H9 (cell line): ENCODE measurements around the gene HHAT. TPM values are rescaled to one million over a fixed set of nuclear protein-coding genes. Genes with fewer than 3 reads are reported as not detected.

ENCODE experiments used
- DNase-seq: peaks from one replicate; pipeline ENCODE4 v3.0.0-alpha.2; 2017
- H2AFZ ChIP-seq: one replicate; pipeline ENCODE4 v1.6.1; 2013; ENCODE audit warnings: mild to moderate bottlenecking, low read length, control low read depth, moderate library complexity
- H2AK5ac ChIP-seq: 2 replicates; pipeline ENCODE4 v1.6.1; 2013; ENCODE audit warnings: low read length, control low read depth, mixed read lengths; ENCODE audit not compliant: insufficient read length
- H2BK120ac ChIP-seq: one replicate; pipeline ENCODE4 v1.6.1; 2013; ENCODE audit warnings: low read depth, mild to moderate bottlenecking, low read length, control low read depth, inconsistent platforms; ENCODE audit not compliant: poor library complexity, severe bottlenecking
- H2BK12ac ChIP-seq: 2 replicates; pipeline ENCODE4 v1.6.1; 2013; ENCODE audit warnings: low read length, control low read depth, mixed read lengths, low read depth; ENCODE audit not compliant: insufficient read length
- H2BK15ac ChIP-seq: 2 replicates; pipeline ENCODE4 v1.6.1; 2013; ENCODE audit warnings: low read depth, low read length, control low read depth
- H2BK20ac ChIP-seq: one replicate; pipeline ENCODE4 v1.6.1; 2013; ENCODE audit warnings: low read depth, mild to moderate bottlenecking, low read length, control low read depth, inconsistent platforms; ENCODE audit not compliant: poor library complexity, severe bottlenecking
- H2BK5ac ChIP-seq: 2 replicates; pipeline ENCODE4 v1.6.1; 2013; ENCODE audit warnings: low read length, control low read depth, mixed read lengths; ENCODE audit not compliant: insufficient read length
- H3K14ac ChIP-seq: 2 replicates; pipeline ENCODE4 v1.6.1; 2013; ENCODE audit warnings: low read length, control low read depth; ENCODE audit not compliant: insufficient read depth
- H3K18ac ChIP-seq: 2 replicates; pipeline ENCODE4 v1.6.1; 2013; ENCODE audit warnings: low read depth, mild to moderate bottlenecking, mixed read lengths, low read length, control low read depth; ENCODE audit not compliant: insufficient read length
- H3K23ac ChIP-seq: 2 replicates; pipeline ENCODE4 v1.6.1; 2013; ENCODE audit warnings: low read length, control low read depth, mixed read lengths, low read depth; ENCODE audit not compliant: insufficient read length
- H3K23me2 ChIP-seq: 2 replicates; pipeline ENCODE4 v1.6.1; 2013; ENCODE audit warnings: low read depth, mild to moderate bottlenecking, mixed read lengths, low read length, control low read depth; ENCODE audit not compliant: insufficient read length, poor library complexity, severe bottlenecking
- H3K27ac ChIP-seq: 2 replicates; pipeline ENCODE4 v1.5.1; 2013; ENCODE audit warnings: low read length, control low read depth, mixed read lengths, low read depth; ENCODE audit not compliant: insufficient read length
- H3K27me3 ChIP-seq: 2 replicates; pipeline ENCODE4 v1.6.1; 2013; ENCODE audit warnings: low read length, control low read depth, inconsistent platforms; ENCODE audit not compliant: insufficient read depth
- H3K4ac ChIP-seq: 2 replicates; pipeline ENCODE4 v1.6.1; 2013; ENCODE audit warnings: low read depth, mild to moderate bottlenecking, control low read depth, inconsistent platforms, low read length, moderate library complexity
- H3K4me1 ChIP-seq: 2 replicates; pipeline ENCODE4 v1.6.1; 2013; ENCODE audit warnings: low read length, control low read depth, inconsistent platforms; ENCODE audit not compliant: insufficient read depth
- H3K4me2 ChIP-seq: 2 replicates; pipeline ENCODE4 v1.6.1; 2013; ENCODE audit warnings: low read length, control low read depth, mixed read lengths; ENCODE audit not compliant: insufficient read length, insufficient read depth
- H3K56ac ChIP-seq: 2 replicates; pipeline ENCODE4 v1.6.1; 2013; ENCODE audit warnings: low read depth, mild to moderate bottlenecking, mixed read lengths, low read length, control low read depth; ENCODE audit not compliant: insufficient read length
- H3K79me1 ChIP-seq: 2 replicates; pipeline ENCODE4 v1.6.1; 2013; ENCODE audit warnings: low read depth, mild to moderate bottlenecking, moderate library complexity, low read length, control low read depth, inconsistent platforms; ENCODE audit not compliant: insufficient read depth, poor library complexity, severe bottlenecking
- H3K79me2 ChIP-seq: 2 replicates; pipeline ENCODE4 v1.6.1; 2013; ENCODE audit warnings: low read length, control low read depth, inconsistent platforms; ENCODE audit not compliant: insufficient read depth
- H3K9ac ChIP-seq: 2 replicates; pipeline ENCODE4 v1.6.1; 2013; ENCODE audit warnings: low read length, control low read depth, mixed read lengths; ENCODE audit not compliant: insufficient read length; ENCODE audit errors: extremely low read depth
- H3K9me3 ChIP-seq: one replicate; pipeline ENCODE4 v1.6.1; 2013; ENCODE audit warnings: low read depth, low read length, inconsistent platforms; ENCODE audit not compliant: control insufficient read depth
- H3T11ph ChIP-seq: one replicate; pipeline ENCODE4 v1.6.1; 2013; ENCODE audit warnings: mild to moderate bottlenecking, low read length, control low read depth, inconsistent platforms
- H4K20me1 ChIP-seq: one replicate; pipeline ENCODE4 v1.6.1; 2013; ENCODE audit not compliant: control insufficient read depth, insufficient read length, insufficient read depth
- H4K5ac ChIP-seq: 2 replicates; pipeline ENCODE4 v1.6.1; 2013; ENCODE audit warnings: low read depth, mild to moderate bottlenecking, mixed read lengths, low read length, control low read depth; ENCODE audit not compliant: insufficient read length
- H4K8ac ChIP-seq: replicated peaks from 2 replicates; pipeline ENCODE4 v1.6.1; 2013; ENCODE audit warnings: low read length, control low read depth, mixed read lengths, low read depth; ENCODE audit not compliant: insufficient read length
- H4K91ac ChIP-seq: 2 replicates; pipeline ENCODE4 v1.6.1; 2013; ENCODE audit warnings: low read depth, mild to moderate bottlenecking, moderate library complexity, mixed read lengths, low read length, control low read depth; ENCODE audit not compliant: insufficient read length
- H3K27ac Mint-ChIP-seq, 3 experiments: 2 replicates in 2 of 3; 3 replicates in 1 of 3; pipeline ENCODE4 v1.8.0; 2020 to 2021; ENCODE audit warnings: mixed read lengths in 3 of 3, mild to moderate bottlenecking in 1 of 3, moderate library complexity in 1 of 3
- H3K27me3 Mint-ChIP-seq: 2 replicates; pipeline ENCODE4 v1.8.0; 2021; ENCODE audit warnings: low read depth, mild to moderate bottlenecking, moderate library complexity, mixed read lengths
- H3K36me3 Mint-ChIP-seq, 3 experiments: 2 replicates in 2 of 3; 3 replicates in 1 of 3; pipeline ENCODE4 v1.8.0; 2020 to 2021; ENCODE audit warnings: low read depth in 3 of 3, mixed read lengths in 3 of 3; ENCODE audit not compliant: insufficient read depth in 1 of 3
- H3K4me1 Mint-ChIP-seq, 2 experiments: 2 replicates each; pipeline ENCODE4 v1.8.0; 2020; ENCODE audit warnings: mixed read lengths in 2 of 2
- H3K4me3 Mint-ChIP-seq, 2 experiments: 2 replicates in 1 of 2; 3 replicates in 1 of 2; pipeline ENCODE4 v1.8.0; 2020 to 2021; ENCODE audit warnings: mild to moderate bottlenecking in 2 of 2, mixed read lengths in 2 of 2, moderate library complexity in 1 of 2
- H3K9me3 Mint-ChIP-seq, 2 experiments: 2 replicates in 1 of 2; 3 replicates in 1 of 2; pipeline ENCODE4 v1.8.0; 2020; ENCODE audit warnings: mild to moderate bottlenecking in 2 of 2, mixed read lengths in 2 of 2, moderate library complexity in 1 of 2
- CTCF ChIP-seq: fragments of 200-600 bp; sonication (generic); conservative IDR thresholded peaks from 3 replicates; pipeline ENCODE4 v1.8.0; 2021; ENCODE audit warnings: antibody characterized with exemption, mild to moderate bottlenecking
- WGBS: extraction: QIAGEN DNeasy Blood & Tissue Kit; methylation state at CpG from one replicate; pipeline ENCODE4 v1.1.7; 2013; ENCODE audit warnings: missing lambda C conversion rate, low lambda C conversion rate, mixed read lengths; ENCODE audit not compliant: insufficient read length; ENCODE audit errors: extremely low coverage; 5-methylcytosine and 5-hydroxymethylcytosine counted together
- total RNA-seq: library from RNA; stranded (reverse); gene quantifications from 2 replicates; pipeline ENCODE4 v1.2.1, GENCODE V29; 2021

The HHAT gene
- total RNA-seq, 1 experiment from 2014 or later: 0.48 TPM

DNA sequence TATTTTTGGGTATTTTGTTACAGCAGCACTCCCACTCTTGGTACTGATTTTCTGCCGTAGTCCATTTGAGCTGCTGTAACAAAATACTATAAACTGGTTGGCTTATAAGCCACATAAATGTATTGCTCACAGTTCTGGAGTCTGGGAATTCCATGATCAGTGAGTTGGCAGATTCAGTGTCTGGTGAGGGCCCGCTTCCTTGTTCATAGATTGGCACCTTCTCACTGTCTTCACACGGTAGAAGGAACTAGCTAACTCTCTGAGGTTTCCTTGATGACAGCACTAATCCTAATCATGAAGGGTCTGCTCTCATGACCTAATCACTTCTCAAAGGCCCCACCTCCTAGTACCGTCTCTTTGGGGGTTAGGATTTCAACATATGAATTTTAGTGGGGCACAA, 85.2 kb downstream of the HHAT start:
- Histone ChIP-seq H3K14ac (no peak overlapping the region), H3K27me3 (no peaks in the 10 kb centered on the region), H4K91ac (no peak overlapping the region), H3K79me1 (no peaks in the 10 kb centered on the region), H2BK5ac (no peak overlapping the region), H3K4me1 (0 out of 2 replicates have a peak, but pooled peaks cover 5% of the 10 kb centered on the region), H2BK15ac (no peak overlapping the region), H3T11ph (no peak overlapping the region), H3K79me2 (no peaks in the 10 kb centered on the region), H3K4ac (no peak overlapping the region), H4K20me1 (no peaks in the 10 kb centered on the region), H3K9me3 (no peaks in the 10 kb centered on the region), H3K56ac (no peak overlapping the region), H2AFZ (no peak overlapping the region), H3K23me2 (no peaks in the 10 kb centered on the region), H3K23ac (no peak overlapping the region), H2AK5ac (no peak overlapping the region), H4K5ac (no peak overlapping the region), H3K18ac (no peak overlapping the region), H2BK20ac (no peak overlapping the region), H3K27ac (no peak overlapping the region), H2BK120ac (no peak overlapping the region), H4K8ac (no peak overlapping the region), H3K4me2 (no peak overlapping the region), H3K9ac (no peak overlapping the region), H2BK12ac (no peak overlapping the region)
- no CpG with 5 or more reads among the region's 4 CpGs for WGBS
- H3K36me3 Mint-ChIP-seq: peaks cover 0 to 8% (median 0%) of the 10 kb centered on the region in 3 experiments; a peak in 3 of 7 replicates
- no peak for TF ChIP-seq CTCF
- DNase-seq: no peak
- peaks cover 5 to 17% of the 10 kb centered on the region in 2 experiments for H3K4me1 Mint-ChIP-seq
- peaks cover 5 to 8% of the 10 kb centered on the region in 2 experiments; a peak in 4 of 5 replicates for H3K9me3 Mint-ChIP-seq
- no peaks in the 10 kb centered on the region; the same call in 1 of the 2 replicates for H3K27me3 Mint-ChIP-seq
- no peak overlapping the region for H3K27ac Mint-ChIP-seq
- no peak overlapping the region for H3K4me3 Mint-ChIP-seq
